HG03196 (cell line): ENCODE results near the gene FGFBP3.

Source experiments
- ATAC-seq: cut with Tn5 transposase; IDR thresholded peaks from one replicate; pipeline ENCODE4 v1.9.1; 2021; ENCODE audit not compliant: unreplicated experiment

Gene FGFBP3

GRCh38 chr10:91860885-91861284 lies 48.4 kb downstream of the FGFBP3 start:
- ATAC-seq: no peak

GRCh38 chr10:91856637-91857036 lies 52.6 kb downstream of the FGFBP3 start:
- no peak for ATAC-seq
